NB4 (cell line): ENCODE results near the gene DNAI1.

ENCODE experiments used
- CTCF ChIP-seq: IDR thresholded peaks from one replicate; pipeline ENCODE4 v1.5.1; 2012; ENCODE audit warnings: low read depth, low read length
- MAX ChIP-seq: IDR thresholded peaks from 2 replicates; pipeline ENCODE4 v1.6.1; 2011; ENCODE audit warnings: low read depth, low read length
- MYC ChIP-seq: IDR thresholded peaks from 2 replicates; pipeline ENCODE4 v1.6.1; 2011; ENCODE audit warnings: low read depth, low read length
- POLR2A ChIP-seq: IDR thresholded peaks from 2 replicates; pipeline ENCODE4 v1.6.1; 2011; ENCODE audit warnings: mild to moderate bottlenecking; ENCODE audit not compliant: insufficient read length; ENCODE audit errors: extremely low read depth

GRCh38 chr9:34456151-34456550 is 2.5 kb upstream of the DNAI1 start:
- TF ChIP-seq CTCF (no peak), POLR2A (no peak), MAX (no peak), MYC (no peak)
